IMR-90 (cell line): Measurements from ENCODE around the gene VPS11.

Source experiments
- CTCF ChIP-seq: conservative IDR thresholded peaks from 2 replicates; pipeline ENCODE4 v1.5.1; 2012; ENCODE audit warnings: mild to moderate bottlenecking, low read depth, low read length, improper control_type of control experiment
- FOS ChIP-seq: fragments of 150-350 bp; IDR thresholded peaks from 2 replicates; pipeline ENCODE4 v1.6.1; 2016; ENCODE audit warnings: low read depth, low read length
- POLR2A ChIP-seq: IDR thresholded peaks from 2 replicates; pipeline ENCODE4 v1.6.1; 2012; ENCODE audit warnings: mild to moderate bottlenecking, low read depth, low read length
- RAD21 ChIP-seq: IDR thresholded peaks from 2 replicates; pipeline ENCODE4 v1.6.1; 2012; ENCODE audit warnings: low read length, improper control_type of control experiment
- RFX5 ChIP-seq: IDR thresholded peaks from 2 replicates; pipeline ENCODE4 v1.8.0; 2012; ENCODE audit warnings: low read depth, mild to moderate bottlenecking, low read length, moderate library complexity
- USF2 ChIP-seq: fragments of 150-350 bp; IDR thresholded peaks from 2 replicates; pipeline ENCODE4 v1.6.1; 2017; ENCODE audit warnings: mild to moderate bottlenecking, antibody characterized with exemption, low read length, low read depth

- TF ChIP-seq CTCF (no peak), RFX5 (no peak), POLR2A (no peak), USF2 (no peak), RAD21 (no peak), FOS (no peak)
Observed at GRCh38 chr11:119048644-119049043, 19.0 kb upstream of the VPS11 start.
